ENCODE results near the gene TPX2. TPM values are rescaled to one million over a fixed set of nuclear protein-coding genes. Genes with fewer than 3 reads are reported as not detected.
"Not testable (repeated sequence)": the region's sequence is repeated elsewhere in the genome, so short reads cannot be mapped to it uniquely, and the experiment has no call there.

Gene TPX2
- total RNA-seq, 1 experiment from 2014 or later, result 191 TPM

DNA sequence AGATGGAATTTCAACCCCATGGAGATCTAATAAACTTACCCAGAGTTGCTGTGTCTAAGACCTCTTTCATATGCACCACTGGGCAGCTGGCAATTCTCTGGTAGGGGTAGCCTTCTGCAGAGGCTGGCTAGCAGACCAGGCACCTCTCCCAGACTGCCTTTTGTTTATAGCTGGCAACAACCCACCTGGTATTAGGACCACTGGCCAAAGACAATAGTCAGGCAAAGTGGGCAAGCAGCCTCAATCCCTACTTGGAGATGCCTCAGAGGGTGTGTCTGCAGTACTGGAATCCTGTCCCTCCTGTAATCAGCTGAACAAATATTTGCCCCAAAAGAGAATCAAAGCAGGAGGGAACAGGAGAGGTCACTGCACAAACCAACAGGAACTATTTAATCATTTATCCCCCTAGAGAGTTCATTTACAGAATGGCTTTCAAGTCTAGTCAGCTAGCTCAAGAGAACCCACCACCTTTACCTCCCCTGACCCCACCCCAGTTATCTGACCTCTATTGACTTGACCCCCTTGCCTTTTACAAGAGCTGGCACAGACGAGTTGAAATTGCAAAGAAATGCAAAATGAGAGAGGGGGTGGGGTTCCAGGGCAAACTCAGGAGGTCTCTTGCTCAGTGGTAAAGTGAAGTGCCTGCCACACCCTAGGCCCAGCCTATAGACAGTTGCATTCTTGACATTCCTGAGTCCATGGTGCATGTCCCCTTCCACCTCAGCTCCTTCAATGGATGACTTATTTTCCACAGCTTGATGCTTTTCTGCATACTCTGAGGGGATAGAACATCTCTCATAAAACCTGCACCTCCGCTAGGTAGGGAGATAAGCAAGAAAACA is 19.2 kb upstream of the TPX2 start:
- peak; percentile 76 for DNase-seq (ENCODE audit: low read depth)

- no peak for DNase-seq (ENCODE audit: low read depth)
Measured at GRCh38 chr20:31720486-31721407, 18.3 kb upstream of the TPX2 start.

DNA sequence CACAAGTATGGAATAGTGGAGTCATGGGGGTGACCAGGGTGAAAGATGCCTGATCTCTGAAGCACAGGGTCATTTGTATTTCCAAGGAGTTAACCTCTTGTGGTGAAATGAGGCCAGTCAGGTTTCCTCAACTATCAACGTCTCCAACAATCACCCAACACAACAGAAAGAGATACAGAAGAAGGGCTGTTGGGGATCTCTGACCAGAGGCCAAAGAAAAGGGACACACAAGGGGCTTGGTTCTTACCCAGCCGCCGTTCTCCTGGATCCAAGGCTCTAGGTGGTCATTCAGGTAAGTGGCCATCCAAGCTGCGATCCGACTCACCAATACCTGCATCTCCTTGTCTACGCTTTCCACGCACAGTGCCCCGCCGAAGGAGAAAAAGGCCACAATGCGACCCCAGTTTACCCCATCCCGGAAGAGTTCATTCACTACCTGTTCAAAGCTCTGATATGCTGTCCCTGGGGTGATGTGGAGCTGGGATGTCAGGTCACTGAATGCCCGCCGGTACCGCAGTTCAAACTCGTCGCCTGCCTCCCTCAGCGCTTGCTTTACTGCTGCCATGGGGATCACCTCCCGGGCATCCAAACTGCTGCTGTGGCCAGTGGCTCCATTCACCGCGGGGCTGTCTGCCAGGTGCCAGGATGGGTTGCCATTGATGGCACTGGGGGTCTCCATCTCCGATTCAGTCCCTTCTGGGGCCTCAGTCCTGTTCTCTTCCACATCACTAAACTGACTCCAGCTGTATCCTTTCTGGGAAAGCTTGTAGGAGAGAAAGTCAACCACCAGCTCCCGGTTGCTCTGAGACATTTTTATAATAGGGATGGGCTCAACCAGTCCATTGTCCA is 17.5 kb upstream of the TPX2 start:
- no peak for DNase-seq (ENCODE audit: low read depth)

DNA sequence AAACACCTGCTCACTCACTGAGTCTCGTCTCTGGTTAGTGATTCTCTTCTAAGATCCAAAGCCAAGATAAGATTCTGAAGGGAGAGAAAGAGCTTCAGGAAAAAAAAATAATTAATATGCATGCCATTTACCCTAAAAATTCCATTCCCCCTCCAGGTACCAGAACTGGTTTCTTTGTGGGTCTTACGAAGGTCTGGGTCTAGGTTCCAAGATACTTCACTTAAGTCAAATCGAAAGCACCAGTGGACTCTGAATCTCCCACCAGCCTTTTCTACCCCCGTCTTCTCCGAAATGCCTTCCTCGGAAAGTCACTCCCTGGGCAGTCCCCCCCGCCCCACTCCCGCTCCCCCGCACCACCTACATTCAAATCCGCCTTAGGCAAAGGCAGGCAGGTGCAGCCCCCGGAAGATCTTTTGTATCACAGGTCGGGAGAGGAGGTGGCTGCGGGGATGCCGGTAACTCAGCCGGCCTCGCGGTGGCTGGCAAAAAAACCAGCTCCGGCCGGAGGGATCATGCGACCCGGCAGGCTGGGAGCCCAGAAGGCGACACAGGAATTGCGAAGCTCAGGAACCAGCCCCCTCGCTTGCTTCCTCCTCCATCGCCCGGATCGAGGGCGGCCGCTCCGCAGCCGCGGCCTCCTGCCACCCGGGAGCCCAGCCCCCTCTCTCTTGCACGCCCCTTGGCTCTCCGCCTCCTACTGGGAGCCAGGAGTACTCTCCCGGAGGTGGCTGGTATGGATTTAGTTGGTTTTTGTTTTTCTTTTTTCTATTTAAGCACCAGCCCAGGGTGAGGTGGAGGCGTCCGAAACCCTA is 16.6 kb upstream of the TPX2 start, which contains the start of gene BCL2L1:
BCL2L1 (minus strand) TSS at position 612 of the 812 bp plus-strand sequence. CDS start 650 bp downstream, outside the sequence.
- peak; percentile 90 for DNase-seq (ENCODE audit: low read depth)

DNA sequence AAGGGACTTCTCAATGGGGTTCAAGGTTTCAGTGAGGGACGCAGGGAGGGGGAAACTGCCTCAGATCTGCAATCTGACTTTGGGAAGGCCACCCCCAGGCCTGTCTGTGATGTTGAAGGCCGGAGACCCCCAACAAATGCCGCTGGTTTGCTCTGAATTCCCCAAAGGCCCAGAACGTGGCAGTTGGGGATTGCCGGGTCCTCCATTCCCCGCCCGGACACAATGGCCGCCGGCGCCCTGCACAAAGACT is 16.1 kb upstream of the TPX2 start:
- no peak for DNase-seq (ENCODE audit: low read depth)

GRCh38 chr20:31723319-31724078 is 15.6 kb upstream of the TPX2 start:
- DNase-seq (ENCODE audit: low read depth), result peak; percentile 96

DNA sequence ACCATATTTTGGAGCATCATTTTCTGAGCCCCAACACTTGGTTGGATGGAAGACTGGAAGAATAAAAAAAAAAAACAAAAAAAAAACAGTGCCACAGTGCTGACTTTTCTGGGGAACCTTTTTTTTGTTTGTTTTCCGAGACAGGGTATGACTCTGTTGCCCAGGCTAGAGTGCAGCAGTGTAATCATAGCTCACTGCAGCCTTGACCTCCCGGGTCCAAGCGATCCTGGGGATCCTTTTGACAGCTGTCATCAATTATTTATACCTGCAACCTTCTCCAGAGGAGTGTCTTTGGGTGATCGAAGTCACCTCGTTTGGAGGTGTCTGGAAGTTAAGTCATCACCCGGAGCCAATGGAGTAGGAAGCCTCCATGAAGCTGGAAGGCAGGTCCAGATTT is 7.8 kb upstream of the TPX2 start:
- no peak for DNase-seq (ENCODE audit: low read depth)

DNA sequence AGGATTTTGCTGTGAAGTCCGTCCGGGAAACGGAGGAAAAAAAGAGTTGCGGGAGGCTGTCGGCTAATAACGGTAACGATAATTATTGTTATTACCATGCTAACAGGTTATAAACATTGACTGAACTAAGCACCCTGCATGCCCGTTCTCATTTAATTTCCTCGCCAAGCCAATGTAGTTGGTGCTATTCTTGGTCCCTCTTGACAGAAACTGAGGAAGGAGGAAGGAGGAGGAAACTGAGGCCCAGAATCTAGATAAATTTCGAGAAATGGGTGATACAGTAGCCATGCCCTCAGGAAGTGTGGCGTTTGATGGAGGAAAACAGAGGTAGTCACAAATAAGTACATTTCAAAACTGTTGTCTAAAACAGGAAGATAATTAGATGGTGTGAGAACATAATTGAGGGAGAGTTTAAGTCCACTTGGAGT is 474 bp downstream of the TPX2 start:
- no peak for DNase-seq (ENCODE audit: low read depth)

DNA sequence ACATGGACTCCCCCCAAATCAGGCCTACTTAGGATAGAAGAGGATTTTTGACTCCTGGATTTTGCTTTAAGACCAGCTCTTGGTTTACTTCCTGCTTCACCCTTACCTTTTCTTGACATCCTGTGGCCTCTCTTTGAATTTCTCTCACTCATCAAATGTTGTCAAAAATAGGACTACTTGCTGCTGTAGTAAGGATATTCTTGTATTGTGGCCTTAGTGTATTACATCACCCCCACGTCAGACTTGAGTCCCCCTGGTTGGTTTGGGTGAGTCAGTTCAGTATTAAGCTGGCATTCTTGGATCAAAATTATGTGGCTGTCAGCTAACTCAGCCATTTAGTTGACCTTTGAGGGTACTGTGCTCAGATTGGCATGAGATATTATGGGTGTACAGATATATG is 1.1 kb downstream of the TPX2 start:
- DNase-seq (ENCODE audit: low read depth), result peak; percentile 81

DNA sequence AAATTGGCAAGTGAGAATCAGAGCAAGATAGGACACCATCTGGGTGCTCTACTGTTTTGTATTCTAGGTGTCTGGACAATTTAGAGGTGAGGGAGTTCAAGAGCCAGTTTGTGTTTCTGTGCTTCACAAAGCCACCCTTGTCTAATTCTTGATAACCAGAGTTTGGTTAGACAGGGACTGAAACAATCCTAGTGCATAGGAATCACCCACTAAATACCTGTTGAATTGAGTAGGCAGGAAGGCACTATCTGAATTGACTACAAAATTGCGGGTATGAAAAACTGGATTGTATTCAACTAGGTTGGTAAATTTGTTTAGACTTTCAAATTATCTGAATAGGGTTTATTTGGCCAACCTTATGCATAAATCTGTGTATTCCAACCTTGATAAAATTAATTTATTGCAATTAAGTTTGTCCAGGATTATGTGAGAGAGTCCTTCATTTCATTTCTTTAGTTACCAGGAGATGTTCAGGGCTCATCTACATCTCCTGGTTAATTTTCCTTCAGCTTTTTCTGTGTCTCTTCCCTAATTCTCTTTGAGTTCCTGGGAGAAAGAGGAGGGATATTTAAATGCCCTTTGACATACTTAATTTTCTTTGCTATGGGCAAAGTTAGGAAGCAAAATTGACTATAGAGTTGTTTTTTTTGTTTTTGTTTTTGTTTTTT is 1.7 kb downstream of the TPX2 start:
- DNase-seq (ENCODE audit: low read depth), result no peak

- DNase-seq (ENCODE audit: low read depth), result no peak
Measured at GRCh38 chr20:31746068-31746878, 7.2 kb downstream of the TPX2 start.

GRCh38 chr20:31747028-31747427 is 7.9 kb downstream of the TPX2 start:
- not testable (repeated sequence) for DNase-seq (ENCODE audit: low read depth)

GRCh38 chr20:31747640-31748039 is 8.6 kb downstream of the TPX2 start:
- DNase-seq (ENCODE audit: low read depth), result peak; percentile 67

DNA sequence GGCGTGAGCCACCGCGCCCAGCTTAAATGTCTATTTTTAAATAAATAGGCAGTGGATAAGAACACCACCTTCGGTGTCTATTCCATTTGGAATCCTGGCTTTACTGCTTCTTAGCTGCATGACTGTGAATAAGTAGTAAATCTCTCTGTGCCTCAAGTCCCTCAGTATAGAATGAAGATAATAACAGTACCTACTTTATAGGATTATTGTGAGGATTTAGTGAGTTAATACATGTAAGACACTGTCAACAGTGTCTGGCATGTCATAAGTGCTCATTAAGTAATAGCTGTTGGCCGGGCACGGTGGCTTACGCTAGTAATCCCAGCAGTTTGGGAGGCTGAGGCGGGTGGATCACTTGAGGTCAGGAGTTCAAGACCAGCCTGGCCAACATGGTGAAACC is 10.1 kb downstream of the TPX2 start:
- no peak for DNase-seq (ENCODE audit: low read depth)

DNA sequence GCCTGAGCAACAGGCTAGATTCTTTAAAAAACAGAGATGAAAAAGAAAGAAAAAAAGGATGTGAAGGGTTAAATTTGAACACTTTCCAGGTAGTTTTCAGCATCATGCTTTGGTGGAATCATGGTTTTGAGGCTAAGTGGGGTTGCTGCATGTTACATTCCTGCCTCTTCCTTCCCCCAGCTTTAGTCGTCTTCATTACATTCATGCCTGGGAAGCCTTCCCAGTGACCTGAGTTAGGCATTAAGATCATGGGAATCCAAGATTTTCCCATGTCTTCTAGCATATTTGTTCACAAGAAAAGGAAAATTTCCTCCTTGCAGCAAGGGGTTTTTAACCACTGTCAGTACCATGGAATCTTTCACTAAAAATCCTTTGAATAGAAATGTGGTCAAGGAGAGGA is 12.0 kb downstream of the TPX2 start:
- DNase-seq (ENCODE audit: low read depth), result peak; percentile 43

GRCh38 chr20:31757254-31757653 is 18.2 kb downstream of the TPX2 start:
- no peak for DNase-seq (ENCODE audit: low read depth)

DNA sequence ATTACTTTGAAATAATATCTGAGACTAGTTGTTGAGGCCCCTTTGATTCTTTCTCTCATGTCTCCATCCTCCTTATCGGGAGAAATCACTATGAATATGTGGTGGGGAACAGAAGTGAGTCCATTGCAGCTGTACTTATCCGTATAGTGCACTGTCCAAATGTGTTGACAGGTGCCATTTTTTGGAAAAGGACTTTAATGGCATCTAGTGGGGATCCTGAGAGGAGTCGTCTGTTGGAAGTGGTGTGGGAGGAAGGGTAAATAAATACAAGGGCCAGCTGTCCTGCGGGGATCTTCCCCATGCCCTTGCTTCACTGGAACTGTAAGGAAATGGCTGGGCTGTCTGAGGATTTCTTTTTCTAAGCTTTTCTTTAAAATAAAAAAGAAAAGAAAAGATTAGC is 19.4 kb downstream of the TPX2 start:
- DNase-seq (ENCODE audit: low read depth), result peak; percentile 63

DNA sequence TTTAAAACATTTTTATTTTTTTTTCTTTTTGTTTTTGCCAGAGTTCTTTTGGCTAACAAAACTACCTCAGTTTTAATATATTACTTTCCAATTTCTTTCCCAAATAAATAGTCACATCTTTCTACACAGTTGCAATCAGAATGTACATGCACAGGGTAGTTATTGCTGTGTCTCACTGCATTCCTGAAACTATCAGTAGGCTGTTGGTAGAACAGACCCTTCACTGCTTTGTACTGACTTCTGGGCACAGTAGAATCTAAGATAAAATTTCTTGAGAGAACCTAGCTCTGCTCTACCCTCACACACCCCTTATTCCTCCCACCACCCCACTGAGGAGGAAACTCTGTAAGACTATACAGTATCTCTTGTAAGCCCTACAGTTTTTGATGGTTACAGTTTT is 19.9 kb downstream of the TPX2 start:
- DNase-seq (ENCODE audit: low read depth), result no peak

Measured in LHCN-M2 (cell line).